Left cardiac atrium (tissue), 4 donors: ENCODE measurements around the gene SLC24A3. TPM values are rescaled to one million over a fixed set of nuclear protein-coding genes. Genes with fewer than 3 reads are reported as not detected.
A peak's percentile ranks its signal among the peaks of the same experiment; 100 is the strongest.

Experiments
- ATAC-seq, 2 donors: fragments of 200-7000 bp; cut with Tn5 transposase; one replicate each; pipeline ENCODE4 v1.9.1; 2020; ENCODE audit warnings: mild to moderate bottlenecking in 2 of 2, moderate library complexity in 2 of 2
- DNase-seq: peaks from one replicate; pipeline ENCODE4 v3.0.0-alpha.2; 2020
- intact Hi-C, 2 donors: fragments of 100-400 bp; cut with DNase I; formaldehyde crosslinking; loops; one replicate each; pipeline versions ENCODE4 v1.14.1 to v1.15.1; 2022 to 2023
- total RNA-seq, 2 donors: library from RNA; stranded (reverse); fragmentation: NEBNext Ultra II Directional; extraction: Animal tissue kit (Norgen Biotek cat#: 25700); gene quantifications; one replicate each; pipeline ENCODE4 v1.2.1, GENCODE V29; 2021
- donor health status: DM: no; HTN: yes; CAD: no.
- donor health status: DM: no; HTN: yes; CAD: no; lungs with severe emphysema.
- donor health status: DM: yes; HTN: yes; CAD: no.
- donor health status: Dilated cardiomyopathy.

SLC24A3 gene
- total RNA-seq, 2 donors from 2014 or later: 2.1 to 4.1 TPM

- ATAC-seq (no peak), DNase-seq (no peak)
- intact Hi-C loops: no loop called here
Observed at GRCh38 chr20:19367591-19367990, 155.1 kb downstream of the SLC24A3 start.

DNA sequence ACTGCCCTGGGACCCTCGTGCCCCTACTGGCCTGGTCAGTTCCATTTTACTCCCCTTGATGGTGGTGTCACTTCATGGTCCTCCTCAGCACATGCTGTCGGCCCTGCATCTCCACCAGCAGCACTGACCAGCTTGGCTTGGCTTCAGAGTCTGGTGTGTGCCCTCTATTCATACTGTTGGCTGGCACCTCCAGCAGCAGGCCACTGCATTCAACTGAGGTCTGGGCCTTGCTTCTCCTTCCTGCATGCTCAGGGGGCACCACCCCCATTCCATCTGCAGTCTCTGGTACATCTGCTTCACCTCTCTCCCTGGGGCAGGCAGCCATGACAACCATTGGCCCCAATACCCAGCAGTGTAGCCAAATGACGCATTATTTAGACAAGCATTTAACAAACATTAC, 155.9 kb downstream of the SLC24A3 start:
- no peak for DNase-seq
- no peak for ATAC-seq
- intact Hi-C loops: no loop called here

GRCh38 chr20:19370076-19371075, 157.9 kb downstream of the SLC24A3 start:
- intact Hi-C loops: no loop called here
- ATAC-seq (no peak), DNase-seq (no peak)

GRCh38 chr20:19371112-19371511, 158.7 kb downstream of the SLC24A3 start:
- intact Hi-C loops: no loop called here
- no peak for DNase-seq
- no peak for ATAC-seq

DNA sequence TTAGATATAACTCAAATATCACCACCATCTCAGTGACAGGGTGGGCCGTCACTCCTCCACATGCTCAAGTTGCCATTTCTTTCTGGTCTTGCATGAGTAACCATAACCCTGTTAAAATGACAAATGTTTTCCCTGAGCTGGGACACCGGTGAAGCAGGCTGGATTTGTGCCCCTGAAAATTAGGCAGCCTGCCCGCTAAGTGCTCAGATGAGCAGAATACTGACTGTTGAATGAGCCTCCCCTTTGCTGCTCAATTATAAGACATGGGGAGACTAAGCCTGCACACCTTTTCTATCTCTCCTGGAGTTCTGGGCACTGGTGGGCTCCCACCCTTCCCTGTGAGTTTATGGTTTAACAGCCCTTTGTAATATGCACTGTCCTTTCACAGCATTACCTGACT, 161.8 kb downstream of the SLC24A3 start:
- intact Hi-C loops: no loop called here
- DNase-seq (no peak), ATAC-seq (no peak)

DNA sequence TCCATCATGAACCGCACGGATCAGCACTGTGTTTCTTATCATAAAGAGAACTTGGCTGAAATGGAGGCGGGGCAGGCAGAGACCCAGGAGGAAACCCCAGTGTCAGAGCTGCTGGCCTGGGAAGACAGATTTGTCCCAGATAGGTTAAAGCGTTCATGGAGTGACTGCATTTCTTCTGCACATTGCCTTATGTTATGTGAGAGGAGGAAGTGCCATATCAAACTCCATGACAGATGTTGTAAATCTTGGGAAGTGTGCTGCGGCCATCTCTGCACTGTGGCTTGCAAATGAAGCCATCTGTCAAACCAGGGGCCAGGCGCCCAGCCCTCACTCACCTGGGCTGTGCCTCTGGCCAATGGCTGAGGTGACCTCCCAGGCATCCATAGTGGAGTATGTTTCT, 163.0 kb downstream of the SLC24A3 start:
- DNase-seq (no peak), ATAC-seq (no peak)
- intact Hi-C loops: no loop called here

- intact Hi-C loops: no loop called here
- DNase-seq (no peak), ATAC-seq (no peak)
Observed at GRCh38 chr20:19375801-19376200, 163.4 kb downstream of the SLC24A3 start.

DNA sequence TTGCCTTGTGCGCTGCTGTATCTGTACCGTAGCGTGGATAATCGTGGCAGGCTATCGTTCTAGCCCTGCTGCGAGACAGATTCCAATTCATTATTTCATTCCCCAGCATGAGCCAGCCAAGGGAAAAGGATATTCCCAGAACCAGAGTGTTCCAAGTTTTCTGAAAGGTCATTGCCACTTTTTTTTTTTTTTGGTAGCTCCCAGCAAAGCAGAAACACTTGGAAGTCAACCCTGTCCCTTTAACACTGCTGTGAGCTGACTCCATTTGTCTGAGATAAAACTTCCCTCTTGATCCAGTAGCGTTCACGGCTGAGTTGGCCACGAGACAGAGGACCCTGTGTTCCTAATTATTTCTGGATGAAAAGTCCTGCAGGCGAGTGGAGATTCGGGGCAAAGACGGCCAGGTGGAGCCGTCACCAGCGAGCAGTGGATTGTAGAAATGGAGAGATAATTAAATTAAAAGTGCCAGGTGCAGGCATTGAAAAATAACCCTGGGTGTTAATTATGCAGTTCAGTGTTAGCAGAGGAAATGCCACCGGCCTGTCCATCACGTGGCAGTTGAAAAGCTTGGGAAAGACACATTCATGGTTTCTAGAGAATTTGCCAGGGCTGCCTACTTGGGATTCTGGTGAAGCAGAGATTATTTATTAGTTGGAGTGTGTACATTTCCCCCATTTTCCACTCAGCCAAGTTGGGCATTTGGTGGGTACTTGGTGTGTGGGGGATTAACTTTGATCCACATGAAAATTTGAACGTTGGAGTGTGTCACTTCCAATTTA, 164.2 kb downstream of the SLC24A3 start:
- ATAC-seq (peak; percentile 52 to 87), DNase-seq (peak; percentile 27)
- intact Hi-C loops: no loop called here

DNA sequence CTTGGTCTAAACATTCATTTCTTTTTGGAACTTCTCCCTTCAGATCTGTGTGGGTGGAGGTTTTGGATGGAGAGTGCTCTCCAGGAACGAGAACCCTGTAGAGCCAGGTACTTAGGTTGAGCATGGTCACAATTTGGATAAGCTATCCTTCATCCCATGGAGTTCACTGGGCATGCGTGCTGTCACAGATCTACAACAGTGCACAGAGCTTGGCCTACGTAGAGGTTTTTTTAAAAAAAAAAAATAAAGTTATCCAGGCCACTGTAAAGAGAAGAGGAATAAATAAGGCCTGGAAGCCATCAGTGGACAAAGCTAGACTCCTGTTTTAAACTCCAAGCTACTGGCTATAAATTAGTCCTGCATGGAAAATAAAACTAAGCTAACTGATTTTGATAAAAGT, 165.6 kb downstream of the SLC24A3 start:
- DNase-seq: no peak
- intact Hi-C loops: no loop called here

DNA sequence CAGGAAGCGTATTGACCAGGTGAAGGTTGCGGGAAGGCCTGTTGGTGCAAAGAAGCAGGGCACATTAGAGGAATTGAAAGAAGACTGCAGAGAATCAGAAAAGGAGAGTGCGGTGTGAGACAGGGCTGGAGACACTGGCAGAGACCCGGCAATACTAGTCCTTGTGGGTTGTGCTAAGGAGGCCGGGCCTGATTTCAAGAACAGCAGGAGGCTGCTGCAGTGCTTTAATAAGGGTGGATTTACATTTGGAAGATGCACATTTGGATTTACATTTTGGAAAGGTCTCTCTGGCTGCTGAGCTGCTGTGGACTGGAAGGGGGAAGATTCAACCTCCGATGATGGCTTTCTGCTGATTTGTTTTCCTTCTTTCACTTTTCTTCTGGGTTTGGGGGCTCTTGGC, 167.8 kb downstream of the SLC24A3 start:
- intact Hi-C loops: no loop called here

More for the DNA sequence above, 165.6 kb downstream of the SLC24A3 start:
- no peak for ATAC-seq

DNA sequence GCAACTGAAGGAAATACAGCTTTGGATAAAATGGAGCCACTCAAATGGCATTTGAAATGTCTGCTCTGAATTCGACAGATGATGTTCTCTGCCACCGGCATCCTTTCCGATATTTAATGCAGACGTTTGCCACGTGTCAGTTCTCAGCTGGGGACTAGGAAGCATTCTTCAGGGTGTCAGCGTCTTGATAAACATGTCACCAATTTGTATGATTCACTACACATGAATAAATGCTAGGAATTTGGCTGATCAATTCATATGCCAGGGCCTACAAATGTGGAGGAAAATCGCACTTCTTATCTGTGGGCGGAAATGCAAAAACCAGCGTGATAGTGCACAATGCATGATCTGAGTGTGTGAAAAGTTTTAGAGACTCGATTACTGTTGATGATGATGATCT, 169.5 kb downstream of the SLC24A3 start:
- DNase-seq: no peak
- intact Hi-C loops: no loop called here

More for the DNA sequence above, 167.8 kb downstream of the SLC24A3 start:
- no peak for DNase-seq
- ATAC-seq: no peak

GRCh38 chr20:19382386-19383340, 170.2 kb downstream of the SLC24A3 start:
- DNase-seq (no peak), ATAC-seq (no peak)
- intact Hi-C loops: no loop called here

More for the DNA sequence above, 169.5 kb downstream of the SLC24A3 start:
- no peak for ATAC-seq

DNA sequence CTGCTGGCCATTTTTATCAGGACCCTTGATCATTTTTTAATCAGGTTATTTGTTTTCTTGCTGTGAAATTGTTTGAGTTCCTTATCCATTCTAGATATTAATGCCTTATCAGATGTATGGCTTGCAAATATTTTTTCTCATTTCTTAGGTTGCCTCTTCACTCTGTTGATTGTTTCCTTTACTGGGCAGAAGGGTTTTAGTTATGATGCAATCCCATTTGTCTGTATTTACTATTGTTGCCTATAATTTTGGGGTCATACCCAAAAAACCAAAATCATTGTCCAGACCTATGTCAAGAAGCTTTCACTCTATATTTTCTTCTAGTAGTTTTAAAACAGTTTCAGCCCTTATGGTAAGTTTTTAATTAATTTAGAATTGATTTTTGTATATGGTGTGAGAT, 172.5 kb downstream of the SLC24A3 start:
- ATAC-seq (no peak), DNase-seq (no peak)
- intact Hi-C loops: no loop called here

DNA sequence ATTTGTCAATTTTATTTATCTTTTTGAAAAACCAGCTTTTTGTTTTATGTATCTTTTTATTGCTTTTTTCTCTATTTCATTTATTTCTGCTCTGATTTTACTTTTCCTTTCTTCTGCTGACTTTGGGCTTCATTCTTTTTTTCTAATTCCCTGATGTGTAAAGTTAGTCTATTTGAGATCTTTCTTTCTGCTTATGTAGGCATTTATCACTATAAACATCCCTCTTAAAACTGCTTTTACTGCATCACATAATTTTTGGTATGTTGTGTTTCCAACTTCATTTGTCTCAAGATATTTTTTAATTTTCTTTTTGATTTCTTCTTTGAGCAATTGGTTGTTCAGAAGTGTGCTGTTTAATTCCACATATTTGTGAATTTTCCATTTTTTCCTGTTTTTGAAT, 174.8 kb downstream of the SLC24A3 start:
- intact Hi-C loops: no loop called here
- DNase-seq (no peak), ATAC-seq (no peak)

DNA sequence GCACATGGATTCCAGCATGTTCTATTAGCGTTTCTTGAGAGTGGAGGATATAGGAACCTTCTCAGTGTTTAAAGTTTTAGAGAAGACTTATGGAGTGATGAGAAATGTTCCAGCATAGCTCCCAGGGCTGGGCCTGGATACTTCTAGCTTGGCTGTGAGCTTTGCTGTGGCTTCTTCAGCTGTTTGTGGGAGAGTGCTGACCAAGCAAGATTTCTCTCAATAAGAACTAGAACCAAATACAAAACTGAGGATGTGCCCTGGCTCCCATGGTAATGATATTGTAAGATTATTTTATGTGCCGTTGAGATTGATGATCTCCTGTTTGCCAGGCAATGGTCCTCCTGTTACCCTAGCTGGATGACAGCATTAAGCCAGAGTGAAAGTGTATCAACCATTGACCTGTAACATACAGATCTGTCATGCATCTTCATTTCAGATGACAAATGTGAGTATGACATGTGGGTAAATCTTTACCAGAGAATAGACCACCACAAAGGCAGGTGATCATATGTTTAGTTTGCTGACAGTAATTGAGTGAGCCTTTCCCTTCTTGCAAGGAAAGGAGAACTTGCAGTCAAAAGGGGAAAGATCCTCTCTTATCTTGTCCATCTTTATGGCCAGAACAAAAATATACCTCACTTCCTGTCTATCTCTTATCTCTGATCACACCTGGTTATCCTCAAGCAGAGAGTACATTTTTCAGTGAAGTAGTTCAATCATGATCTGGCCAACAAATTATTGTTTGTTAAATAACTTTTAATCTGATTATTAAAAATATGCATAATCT, 180.1 kb downstream of the SLC24A3 start:
- DNase-seq: no peak
- ATAC-seq: no peak
- intact Hi-C loops: no loop called here

GRCh38 chr20:19396460-19397081, 184.1 kb downstream of the SLC24A3 start:
- DNase-seq (no peak), ATAC-seq (no peak)
- intact Hi-C loops: no loop called here

DNA sequence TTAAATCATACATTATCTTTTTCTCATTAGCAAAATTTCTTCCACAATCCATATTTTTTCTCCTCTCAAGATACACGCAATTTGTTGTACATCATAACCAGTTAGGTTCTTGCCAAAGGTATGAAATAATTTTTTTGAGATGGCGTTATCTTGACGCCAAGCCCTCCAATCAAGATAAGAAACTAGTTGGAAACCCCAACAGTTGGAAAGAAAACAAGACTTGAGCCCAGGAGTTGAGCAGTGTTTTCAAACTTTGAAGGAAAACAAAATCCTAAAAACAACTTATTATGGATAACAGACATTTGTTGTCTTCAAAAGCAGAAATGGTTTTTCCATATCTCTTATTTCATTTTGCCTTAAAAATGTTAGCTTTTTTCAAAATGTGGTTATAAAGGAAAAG, 184.8 kb downstream of the SLC24A3 start:
- intact Hi-C loops: no loop called here
- ATAC-seq (no peak), DNase-seq (no peak)

DNA sequence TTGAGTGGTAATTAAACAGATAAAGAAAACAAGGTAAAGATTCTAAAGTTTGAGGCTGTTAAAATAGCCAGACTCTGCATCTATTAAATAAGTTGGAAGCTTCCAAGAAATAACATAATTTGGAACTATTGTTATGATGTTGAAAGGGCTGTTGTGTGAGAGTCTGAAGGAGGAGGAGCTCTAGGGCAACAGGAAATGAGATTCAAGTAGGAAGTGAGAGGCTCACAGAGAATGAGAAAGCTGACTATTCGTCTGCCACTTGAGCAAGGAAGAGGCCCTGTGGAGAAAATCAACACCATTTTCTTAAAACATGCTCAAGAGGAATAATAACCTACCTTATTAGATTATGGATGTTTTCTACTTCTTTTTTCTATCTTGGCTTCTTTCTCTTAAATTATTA, 185.2 kb downstream of the SLC24A3 start:
- intact Hi-C loops: no loop called here
- no peak for ATAC-seq
- no peak for DNase-seq
